Neuronal stem cell (in vitro differentiated cells): ENCODE measurements around the gene ARHGEF4.

Source experiments
- DNase-seq: peaks from one replicate; pipeline ENCODE4 v3.0.0-alpha.2; 2013; ENCODE audit warnings: low spot score
- H2AFZ ChIP-seq: one replicate; pipeline ENCODE4 v1.6.1; 2013; ENCODE audit warnings: mild to moderate bottlenecking, low read length, inconsistent platforms
- H2AK5ac ChIP-seq: 2 replicates; pipeline ENCODE4 v1.6.1; 2013; ENCODE audit warnings: low read depth, mild to moderate bottlenecking, inconsistent platforms, low read length, moderate library complexity, mixed read lengths
- H2BK120ac ChIP-seq: 2 replicates; pipeline ENCODE4 v1.6.1; 2013; ENCODE audit warnings: low read depth, mild to moderate bottlenecking, inconsistent platforms, low read length, moderate library complexity, mixed read lengths
- H2BK12ac ChIP-seq: one replicate; pipeline ENCODE4 v1.6.1; 2013; ENCODE audit warnings: low read length, inconsistent platforms
- H2BK15ac ChIP-seq: 2 replicates; pipeline ENCODE4 v1.6.1; 2013; ENCODE audit warnings: mild to moderate bottlenecking, low read length, inconsistent platforms, mixed read lengths
- H2BK5ac ChIP-seq: one replicate; pipeline ENCODE4 v1.6.1; 2013; ENCODE audit warnings: inconsistent platforms, mild to moderate bottlenecking, low read length, moderate library complexity
- H3K14ac ChIP-seq: one replicate; pipeline ENCODE4 v1.6.1; 2013; ENCODE audit warnings: low read length, inconsistent platforms
- H3K18ac ChIP-seq: 2 replicates; pipeline ENCODE4 v1.6.1; 2013; ENCODE audit warnings: low read length, inconsistent platforms
- H3K23ac ChIP-seq: 2 replicates; pipeline ENCODE4 v1.6.1; 2013; ENCODE audit warnings: low read depth, mild to moderate bottlenecking, mixed read lengths, low read length, inconsistent platforms; ENCODE audit not compliant: poor library complexity
- H3K27ac ChIP-seq: replicated peaks from 3 replicates; pipeline ENCODE4 v1.5.1; 2013; ENCODE audit warnings: low read length, inconsistent platforms
- H3K27me3 ChIP-seq, 3 experiments: 2 replicates each; pipeline ENCODE4 v1.6.1; 2013; ENCODE audit warnings: low read length in 3 of 3, mild to moderate bottlenecking in 2 of 3, inconsistent platforms in 1 of 3, low read depth in 1 of 3, mixed read lengths in 1 of 3, moderate library complexity in 1 of 3; ENCODE audit not compliant: control insufficient read depth in 3 of 3, insufficient read depth in 3 of 3
- H3K36me3 ChIP-seq, 2 donors: replicated peaks in 1 of 2; 2 replicates each; pipeline ENCODE4 v1.6.1; 2013; ENCODE audit warnings: low read length in 2 of 2; ENCODE audit not compliant: control insufficient read depth in 2 of 2, insufficient read depth in 2 of 2
- H3K4ac ChIP-seq: 2 replicates; pipeline ENCODE4 v1.6.1; 2013; ENCODE audit warnings: inconsistent platforms, mild to moderate bottlenecking, low read length, moderate library complexity
- H3K4me1 ChIP-seq, 2 donors: 1 replicate in 1 of 2; 2 replicates in 1 of 2; pipeline ENCODE4 v1.6.1; 2013; ENCODE audit warnings: low read length in 2 of 2, low read depth in 1 of 2; ENCODE audit not compliant: control insufficient read depth in 2 of 2, insufficient read depth in 1 of 2
- H3K4me2 ChIP-seq: one replicate; pipeline ENCODE4 v1.6.1; 2013; ENCODE audit warnings: mild to moderate bottlenecking, low read length, inconsistent platforms; ENCODE audit not compliant: insufficient read depth, poor library complexity, severe bottlenecking
- H3K4me3 ChIP-seq, 2 donors: 2 replicates each; pipeline ENCODE4 v1.5.1; 2013; ENCODE audit warnings: low read length in 2 of 2, mild to moderate bottlenecking in 2 of 2, inconsistent platforms in 1 of 2, moderate library complexity in 1 of 2
- H3K79me1 ChIP-seq: one replicate; pipeline ENCODE4 v1.6.1; 2013; ENCODE audit warnings: low read depth, mild to moderate bottlenecking, inconsistent platforms, low read length, moderate library complexity
- H3K9ac ChIP-seq: one replicate; pipeline ENCODE4 v1.6.1; 2013; ENCODE audit warnings: mild to moderate bottlenecking, low read depth, low read length, inconsistent platforms; ENCODE audit not compliant: poor library complexity
- H3K9me3 ChIP-seq, 2 donors: replicated peaks in 1 of 2; 2 replicates each; pipeline versions ENCODE3 to v1.6.1; 2013; ENCODE audit warnings: low read length in 2 of 2, mild to moderate bottlenecking in 2 of 2, inconsistent platforms in 1 of 2, low read depth in 1 of 2, mixed read lengths in 1 of 2, moderate library complexity in 1 of 2; ENCODE audit not compliant: control insufficient read depth in 2 of 2, insufficient read depth in 1 of 2
- H4K8ac ChIP-seq: one replicate; pipeline ENCODE4 v1.6.1; 2013; ENCODE audit warnings: low read depth, mild to moderate bottlenecking, inconsistent platforms, low read length, moderate library complexity
- H4K91ac ChIP-seq: one replicate; pipeline ENCODE4 v1.6.1; 2013; ENCODE audit warnings: low read length, low read depth, mild to moderate bottlenecking, inconsistent platforms; ENCODE audit not compliant: poor library complexity
- WGBS, 2 donors: extraction: QIAGEN DNeasy Blood & Tissue Kit; methylation state at CpG; one replicate each; pipeline ENCODE4 v1.1.7; 2013; ENCODE audit warnings: missing lambda C conversion rate in 2 of 2, mixed read lengths in 1 of 2; ENCODE audit not compliant: insufficient read length in 2 of 2, insufficient replicate concordance in 1 of 2; ENCODE audit errors: extremely low coverage in 2 of 2; 5-methylcytosine and 5-hydroxymethylcytosine counted together

Gene ARHGEF4

DNA sequence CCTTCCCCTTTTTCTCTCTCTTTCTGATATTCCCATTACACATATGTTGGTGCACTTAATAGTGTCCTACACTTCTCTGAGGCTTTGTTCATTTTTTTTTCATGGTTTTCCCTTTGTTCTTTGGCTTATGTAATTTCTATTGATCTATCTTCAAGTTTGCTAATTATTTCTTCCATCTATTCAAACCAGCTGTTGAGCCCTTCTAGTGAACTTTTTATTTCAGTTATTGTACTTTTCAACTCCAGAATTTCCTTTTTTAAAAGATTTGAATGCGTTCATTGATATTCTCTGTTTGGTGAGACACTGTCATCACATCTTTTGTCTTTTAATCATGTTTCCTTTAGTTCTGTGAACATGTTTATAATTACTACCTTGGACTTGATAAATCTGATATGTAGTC is 118.2 kb downstream of the ARHGEF4 start:
- Histone ChIP-seq H3K27ac (no peak overlapping the region), H4K91ac (no peak overlapping the region), H3K23ac (no peak overlapping the region), H3K79me1 (peaks cover 2% of the 10 kb centered on the region), H2BK5ac (no peak overlapping the region), H4K8ac (no peak overlapping the region), H2BK12ac (no peak overlapping the region), H3K18ac (no peak overlapping the region), H3K4me2 (no peak overlapping the region), H2BK15ac (no peak overlapping the region), H3K14ac (no peak overlapping the region), H2AK5ac (no peak overlapping the region), H3K36me3 (no peaks in the 10 kb centered on the region), H3K9ac (no peak overlapping the region), H3K4ac (no peak overlapping the region), H2AFZ (no peak overlapping the region), H2BK120ac (no peak overlapping the region), H3K9me3 (peaks cover 0 to 6% of the 10 kb centered on the region in 2 donors), H3K27me3 (peaks cover 0 to 3% (median 0%) of the 10 kb centered on the region in 3 experiments), H3K4me1 (no peaks in the 10 kb centered on the region), H3K4me3 (no peak overlapping the region)
- DNase-seq: no peak
- WGBS, 2 donors: no CpG with 5 or more reads among the region's 1 CpG

GRCh38 chr2:130957915-130958314 is 121.2 kb downstream of the ARHGEF4 start:
- no peak overlapping the region for H2BK12ac ChIP-seq
- H3K9me3 ChIP-seq: peaks cover 0 to 6% of the 10 kb centered on the region in 2 donors
- no peak overlapping the region for H4K8ac ChIP-seq
- no peak overlapping the region for H3K4me2 ChIP-seq
- peak overlapping the region; percentile 48 for H3K18ac ChIP-seq
- H3K14ac ChIP-seq: no peak overlapping the region
- H2AK5ac ChIP-seq: no peak overlapping the region
- peaks cover 2% of the 10 kb centered on the region for H3K79me1 ChIP-seq
- H3K27me3 ChIP-seq: peaks cover 3 to 33% (median 18%) of the 10 kb centered on the region in 3 experiments
- H3K4me1 ChIP-seq: no peaks in the 10 kb centered on the region
- no peak overlapping the region for H3K4me3 ChIP-seq
- no peak overlapping the region for H3K23ac ChIP-seq
- H2AFZ ChIP-seq: no peak overlapping the region
- no peak overlapping the region for H3K9ac ChIP-seq
- no peak overlapping the region for H2BK15ac ChIP-seq
- H3K36me3 ChIP-seq: peaks cover 0 to 3% of the 10 kb centered on the region in 2 donors
- no peak for DNase-seq
- H2BK5ac ChIP-seq: no peak overlapping the region
- WGBS, 2 donors: no CpG with 5 or more reads among the region's 2 CpGs
- H4K91ac ChIP-seq: no peak overlapping the region
- H2BK120ac ChIP-seq: no peak overlapping the region
- H3K4ac ChIP-seq: no peak overlapping the region
- H3K27ac ChIP-seq: no peak overlapping the region

DNA sequence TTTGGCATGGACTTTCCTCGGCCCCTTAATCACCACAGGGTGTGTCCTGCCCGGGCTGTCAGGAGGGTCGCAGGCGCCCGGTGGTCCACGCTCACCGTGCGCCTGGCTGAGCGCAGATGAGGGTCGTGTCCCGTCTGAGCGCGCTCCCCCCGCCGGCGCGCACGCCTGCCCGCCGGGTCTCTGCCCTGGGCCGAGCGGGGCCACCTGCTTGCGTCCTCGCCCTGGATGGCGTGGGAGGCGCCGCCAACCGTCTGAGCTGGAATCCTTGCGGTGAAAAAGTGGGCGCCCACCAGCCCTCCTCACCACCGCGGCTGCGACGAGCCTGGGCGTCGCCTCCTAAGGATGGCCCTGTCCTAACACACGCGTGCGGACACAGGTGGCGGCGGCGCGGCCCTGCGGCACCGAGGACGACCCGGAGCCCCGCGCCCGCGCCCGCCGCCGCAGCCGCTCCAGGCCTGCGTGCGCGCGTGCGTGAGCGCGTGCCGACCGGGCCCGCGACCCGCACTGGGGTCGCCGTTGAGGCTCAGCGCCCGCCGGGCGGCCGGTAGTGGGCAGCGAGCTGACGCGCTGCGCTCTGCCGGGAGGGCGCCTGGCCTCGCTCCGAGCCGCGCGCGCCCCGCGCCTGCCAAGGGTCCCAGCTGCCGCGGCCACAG is 126.6 kb downstream of the ARHGEF4 start:
- Histone ChIP-seq H4K91ac (no peak overlapping the region), H3K4me1 (peaks cover 0 to 21% of the 10 kb centered on the region in 2 donors), H4K8ac (no peak overlapping the region), H3K79me1 (no peaks in the 10 kb centered on the region), H3K4me3 (peak overlapping the region; percentile 35 to 74), H3K9me3 (peaks cover 0 to 2% of the 10 kb centered on the region in 2 donors), H2BK5ac (no peak overlapping the region), H3K4me2 (peak overlapping the region; percentile 85), H3K4ac (no peak overlapping the region), H3K23ac (no peak overlapping the region), H2AK5ac (no peak overlapping the region), H2BK120ac (no peak overlapping the region), H3K36me3 (peaks cover 0 to 3% of the 10 kb centered on the region in 2 donors), H3K18ac (peak overlapping the region; percentile 78), H2BK15ac (no peak overlapping the region), H3K9ac (peak overlapping the region; percentile 78), H3K27ac (no peak overlapping the region), H2BK12ac (no peak overlapping the region), H3K27me3 (peaks cover 7 to 84% (median 48%) of the 10 kb centered on the region in 3 experiments), H3K14ac (peak overlapping the region; percentile 44), H2AFZ (peak overlapping the region; percentile 87)
- no CpG with 5 or more reads among the region's 90 CpGs for WGBS, 2 donors
- no peak for DNase-seq

GRCh38 chr2:130963849-130964793 is 127.4 kb downstream of the ARHGEF4 start:
- H4K91ac ChIP-seq: no peak overlapping the region
- peak overlapping the region; percentile 35 to 75 for H3K4me3 ChIP-seq
- H3K23ac ChIP-seq: peak overlapping the region; percentile 74
- H3K27ac ChIP-seq: no peak overlapping the region
- H3K36me3 ChIP-seq: peaks cover 0 to 3% of the 10 kb centered on the region in 2 donors
- peaks cover 0 to 2% of the 10 kb centered on the region in 2 donors for H3K9me3 ChIP-seq
- peak overlapping the region; percentile 85 for H3K4me2 ChIP-seq
- no CpG with 5 or more reads among the region's 84 CpGs for WGBS, 2 donors
- no peak overlapping the region for H2AK5ac ChIP-seq
- H3K79me1 ChIP-seq: no peaks in the 10 kb centered on the region
- H3K4me1 ChIP-seq: peaks cover 0 to 21% of the 10 kb centered on the region in 2 donors
- no peak overlapping the region for H3K14ac ChIP-seq
- peak overlapping the region; percentile 54 for H3K18ac ChIP-seq
- no peak overlapping the region for H2BK120ac ChIP-seq
- no peak overlapping the region for H3K4ac ChIP-seq
- peak overlapping the region; percentile 91 for H3K9ac ChIP-seq
- peak; percentile 49 for DNase-seq
- H2AFZ ChIP-seq: peak overlapping the region; percentile 87
- H2BK12ac ChIP-seq: no peak overlapping the region
- peaks cover 7 to 84% (median 48%) of the 10 kb centered on the region in 3 experiments for H3K27me3 ChIP-seq
- H2BK15ac ChIP-seq: no peak overlapping the region
- no peak overlapping the region for H4K8ac ChIP-seq
- H2BK5ac ChIP-seq: no peak overlapping the region
